CD4-positive, alpha-beta memory T cell (primary cell): ENCODE results near the gene NFIX. TPM values are rescaled to one million over a fixed set of nuclear protein-coding genes. Genes with fewer than 3 reads are reported as not detected.

Experiments
- CTCF ChIA-PET: fragments of 350-600 bp; sonication (Branson Sonifier 250); formaldehyde crosslinking; loops from one replicate; lab custom pipeline; 2021; ENCODE audit warnings: inconsistent platforms; ENCODE audit not compliant: partially characterized antibody; lab: Charles Lee
- POLR2A ChIA-PET: fragments of 350-600 bp; sonication (Branson Sonifier 250); formaldehyde crosslinking; loops from one replicate; lab custom pipeline; 2021; ENCODE audit not compliant: partially characterized antibody; lab: Charles Lee
- DNase-seq, 5 donors: peaks; one replicate each; pipeline versions ENCODE4 v3.0.0 to v3.0.0-alpha.2; 2020 to 2022; ENCODE audit warnings: mixed read lengths in 1 of 5
- H3K27ac ChIP-seq: one replicate; pipeline ENCODE4 v1.7.0; 2013; ENCODE audit warnings: low read depth, low read length
- H3K27me3 ChIP-seq: 2 replicates; pipeline ENCODE4 v1.7.0; 2013; ENCODE audit warnings: mild to moderate bottlenecking, low read length, moderate library complexity; ENCODE audit not compliant: insufficient read depth
- H3K36me3 ChIP-seq: 2 replicates; pipeline ENCODE4 v1.7.0; 2013; ENCODE audit warnings: mild to moderate bottlenecking, low read length, moderate library complexity; ENCODE audit not compliant: insufficient read depth
- H3K4me1 ChIP-seq: 2 replicates; pipeline ENCODE4 v1.7.0; 2013; ENCODE audit warnings: mild to moderate bottlenecking, low read length, moderate library complexity; ENCODE audit not compliant: insufficient read depth
- H3K4me3 ChIP-seq, 2 donors: one replicate each; pipeline ENCODE4 v1.7.0; 2013; ENCODE audit warnings: low read length in 2 of 2, mild to moderate bottlenecking in 1 of 2
- H3K9me3 ChIP-seq, 2 donors: one replicate each; pipeline ENCODE4 v1.7.0; 2013; ENCODE audit warnings: low read length in 2 of 2, control low read depth in 1 of 2; ENCODE audit not compliant: control insufficient read depth in 1 of 2
- H3K27ac Mint-ChIP-seq, 7 donors: one replicate each; pipeline ENCODE4 v1.8.0; 2020 to 2021; ENCODE audit warnings: mixed read lengths in 7 of 7, mild to moderate bottlenecking in 6 of 7, inconsistent platforms in 3 of 7, moderate library complexity in 3 of 7
- H3K27me3 Mint-ChIP-seq, 2 donors: one replicate each; pipeline ENCODE4 v1.8.0; 2020 to 2021; ENCODE audit warnings: mixed read lengths in 2 of 2
- H3K36me3 Mint-ChIP-seq, 2 donors: one replicate each; pipeline ENCODE4 v1.8.0; 2020 to 2021; ENCODE audit warnings: mixed read lengths in 2 of 2, inconsistent platforms in 1 of 2, mild to moderate bottlenecking in 1 of 2
- H3K4me1 Mint-ChIP-seq, 4 donors: one replicate each; pipeline ENCODE4 v1.8.0; 2020 to 2021; ENCODE audit warnings: mixed read lengths in 4 of 4, mild to moderate bottlenecking in 1 of 4
- H3K4me3 Mint-ChIP-seq, 8 donors: one replicate each; pipeline ENCODE4 v1.8.0; 2020 to 2021; ENCODE audit warnings: mixed read lengths in 8 of 8, mild to moderate bottlenecking in 7 of 8, moderate library complexity in 6 of 8, inconsistent platforms in 3 of 8
- H3K9me3 Mint-ChIP-seq, 8 donors: one replicate each; pipeline ENCODE4 v1.8.0; 2020 to 2021; ENCODE audit warnings: mixed read lengths in 8 of 8, mild to moderate bottlenecking in 5 of 8, inconsistent platforms in 3 of 8, moderate library complexity in 1 of 8
- intact Hi-C: fragments of 100-400 bp; cut with micrococcal nuclease; formaldehyde crosslinking; loops from one replicate; pipeline ENCODE4 v1.15.1; 2023
- polyA plus RNA-seq, 2 donors: library from polyadenylated mRNA; unstranded; fragments of 300-500 nt; fragmentation: Illumina TruSeq; gene quantifications; one replicate each; pipeline ENCODE4 v1.2.3, GENCODE V29; 2021
- total RNA-seq, 2 experiments: library from RNA; stranded (reverse); gene quantifications; one replicate each; pipeline ENCODE4 v1.2.3, GENCODE V29; 2021

NFIX gene
- total and polyA plus RNA-seq, 4 experiments from 2014 or later = 0.09 to 5.4 (median 4.0) TPM; not detected in 1

GRCh38 chr19:13091400-13092157 lies 96.3 kb downstream of the NFIX start:
- H3K4me3 Mint-ChIP-seq = no peak overlapping the region
- ChIA-PET POLR2A (no interaction called here), CTCF (interaction anchor here (0.6 to 8.2 kb wide), 6 partner anchors 12 to 113 kb away, joined by 3 to 129 read pairs (median 4); no protein-coding TSS in a partner anchor)
- Histone ChIP-seq H3K9me3 (no peaks in the 10 kb centered on the region), H3K36me3 (no peaks in the 10 kb centered on the region), H3K4me1 (peaks cover 29% of the 10 kb centered on the region), H3K27me3 (peaks cover 6% of the 10 kb centered on the region), H3K4me3 (no peak overlapping the region), H3K27ac (no peak overlapping the region)
- DNase-seq = peak in 1 of 5 donors; percentile 32
- H3K27ac Mint-ChIP-seq = no peak overlapping the region
- H3K4me1 Mint-ChIP-seq = peaks cover 5 to 22% (median 11%) of the 10 kb centered on the region in 4 donors
- H3K27me3 Mint-ChIP-seq = peaks cover 2 to 3% of the 10 kb centered on the region in 2 donors
- intact Hi-C loops = loop anchor here (5.0 kb wide), 1 partner anchor 59 kb away; no protein-coding TSS in a partner anchor
- H3K9me3 Mint-ChIP-seq = no peaks in the 10 kb centered on the region
- no peaks in the 10 kb centered on the region for H3K36me3 Mint-ChIP-seq

GRCh38 chr19:13092158-13092543 lies 96.9 kb downstream of the NFIX start:
- intact Hi-C loops = loop anchor here (5.0 kb wide), 1 partner anchor 60 kb away; no protein-coding TSS in a partner anchor
- H3K27me3 ChIP-seq = peaks cover 12% of the 10 kb centered on the region
- Mint-ChIP-seq H3K4me1 (peaks cover 7 to 26% (median 14%) of the 10 kb centered on the region in 4 donors), H3K4me3 (no peak overlapping the region), H3K36me3 (no peaks in the 10 kb centered on the region), H3K27me3 (peaks cover 5% of the 10 kb centered on the region in 2 donors), H3K9me3 (no peaks in the 10 kb centered on the region), H3K27ac (no peak overlapping the region)
- CTCF ChIA-PET = interaction anchor here (1.3 to 8.2 kb wide), 3 partner anchors 12 to 113 kb away, joined by 4 to 129 read pairs (median 51); no protein-coding TSS in a partner anchor
- no peak for DNase-seq
- H3K36me3 ChIP-seq = no peaks in the 10 kb centered on the region
- H3K9me3 ChIP-seq = no peaks in the 10 kb centered on the region
- POLR2A ChIA-PET = no interaction called here
- H3K4me3 ChIP-seq = no peak overlapping the region
- H3K27ac ChIP-seq = no peak overlapping the region
- H3K4me1 ChIP-seq = peaks cover 34% of the 10 kb centered on the region

- DNase-seq = peak in 1 of 5 donors; percentile 21
- no peak overlapping the region for H3K4me3 ChIP-seq
- H3K9me3 ChIP-seq = no peaks in the 10 kb centered on the region
- peaks cover 8 to 29% (median 15%) of the 10 kb centered on the region in 4 donors for H3K4me1 Mint-ChIP-seq
- no peaks in the 10 kb centered on the region for H3K36me3 ChIP-seq
- intact Hi-C loops = loop anchor here (1.0 to 5.0 kb wide), 3 partner anchors 31 to 114 kb away; no protein-coding TSS in a partner anchor
- H3K4me1 ChIP-seq = peaks cover 38% of the 10 kb centered on the region
- peaks cover 5 to 6% of the 10 kb centered on the region in 2 donors for H3K27me3 Mint-ChIP-seq
- POLR2A ChIA-PET = interaction anchor here (1.2 to 5.0 kb wide), 2 partner anchors 12 to 115 kb away, joined by 4 to 42 read pairs; no protein-coding TSS in a partner anchor
- H3K9me3 Mint-ChIP-seq = no peaks in the 10 kb centered on the region
- peaks cover 15% of the 10 kb centered on the region for H3K27me3 ChIP-seq
- H3K27ac ChIP-seq = no peak overlapping the region
- H3K36me3 Mint-ChIP-seq = no peaks in the 10 kb centered on the region
- H3K4me3 Mint-ChIP-seq = no peak overlapping the region
- peak overlapping the region in 1 of 7 donors; percentile 68 for H3K27ac Mint-ChIP-seq
- CTCF ChIA-PET = interaction anchor here (1.0 to 8.2 kb wide), 5 partner anchors 12 to 170 kb away, joined by 3 to 129 read pairs (median 40); no protein-coding TSS in a partner anchor
Measured at GRCh38 chr19:13092606-13093235, 97.4 kb downstream of the NFIX start.

GRCh38 chr19:13093407-13094105 lies 98.3 kb downstream of the NFIX start:
- Histone ChIP-seq H3K9me3 (no peaks in the 10 kb centered on the region), H3K4me3 (no peak overlapping the region), H3K36me3 (no peaks in the 10 kb centered on the region), H3K4me1 (peaks cover 38% of the 10 kb centered on the region), H3K27me3 (peaks cover 15% of the 10 kb centered on the region), H3K27ac (no peak overlapping the region)
- peak overlapping the region in 4 of 7 donors; percentile 24 to 68 (median 36) for H3K27ac Mint-ChIP-seq
- H3K36me3 Mint-ChIP-seq = no peaks in the 10 kb centered on the region
- peaks cover 5 to 9% of the 10 kb centered on the region in 2 donors for H3K27me3 Mint-ChIP-seq
- peak overlapping the region in 2 of 8 donors; percentile 33 to 64 for H3K4me3 Mint-ChIP-seq
- H3K4me1 Mint-ChIP-seq = peaks cover 11 to 37% (median 18%) of the 10 kb centered on the region in 4 donors
- ChIA-PET POLR2A (interaction anchor here (0.8 to 5.0 kb wide), 10 partner anchors 9 to 208 kb away, joined by 3 to 42 read pairs (median 4); partner anchors contain the start of genes CALR, LYL1 and NACC1), CTCF (interaction anchor here (0.8 to 8.2 kb wide), 13 partner anchors 9 to 169 kb away, joined by 3 to 129 read pairs (median 4); no protein-coding TSS in a partner anchor)
- DNase-seq = peak; percentile 76 to 82 (median 78)
- H3K9me3 Mint-ChIP-seq = no peaks in the 10 kb centered on the region
- intact Hi-C loops = loop anchor here (1.0 to 5.0 kb wide), 5 partner anchors 32 to 169 kb away; no protein-coding TSS in a partner anchor

- no peaks in the 10 kb centered on the region for H3K36me3 ChIP-seq
- Mint-ChIP-seq H3K4me3 (peak overlapping the region in 4 of 8 donors; percentile 17 to 64 (median 37)), H3K27ac (peak overlapping the region in 3 of 7 donors; percentile 25 to 68 (median 29)), H3K4me1 (peaks cover 13 to 42% (median 21%) of the 10 kb centered on the region in 4 donors), H3K27me3 (peaks cover 5 to 10% of the 10 kb centered on the region in 2 donors), H3K36me3 (no peaks in the 10 kb centered on the region), H3K9me3 (peaks cover 0 to 1% (median 0%) of the 10 kb centered on the region in 8 donors)
- peak in 2 of 5 donors; percentile 0 to 34 for DNase-seq
- intact Hi-C loops = loop anchor here (1.0 to 5.0 kb wide), 3 partner anchors 62 to 168 kb away; no protein-coding TSS in a partner anchor
- ChIA-PET POLR2A (interaction anchor here (0.8 to 5.0 kb wide), 10 partner anchors 9 to 209 kb away, joined by 3 to 42 read pairs (median 4); partner anchors contain the start of genes CALR, LYL1 and NACC1), CTCF (interaction anchor here (0.8 to 8.2 kb wide), 12 partner anchors 10 to 129 kb away, joined by 3 to 129 read pairs (median 5); no protein-coding TSS in a partner anchor)
- H3K27me3 ChIP-seq = peaks cover 15% of the 10 kb centered on the region
- H3K4me1 ChIP-seq = peaks cover 43% of the 10 kb centered on the region
- H3K9me3 ChIP-seq = no peaks in the 10 kb centered on the region
- no peak overlapping the region for H3K27ac ChIP-seq
- H3K4me3 ChIP-seq = no peak overlapping the region
Measured at GRCh38 chr19:13094106-13094504, 98.8 kb downstream of the NFIX start.

- H3K9me3 ChIP-seq = no peaks in the 10 kb centered on the region
- no peak overlapping the region for H3K4me3 ChIP-seq
- peaks cover 16 to 50% (median 25%) of the 10 kb centered on the region in 4 donors for H3K4me1 Mint-ChIP-seq
- H3K4me1 ChIP-seq = peaks cover 49% of the 10 kb centered on the region
- H3K27ac ChIP-seq = no peak overlapping the region
- H3K27ac Mint-ChIP-seq = peak overlapping the region in 4 of 7 donors; percentile 42 to 93 (median 64)
- peak in 2 of 5 donors; percentile 16 to 44 for DNase-seq
- intact Hi-C loops = loop anchor here (1.0 to 5.0 kb wide), 4 partner anchors 63 to 208 kb away; partner anchors contain the start of gene KLF1
- H3K27me3 ChIP-seq = peaks cover 15% of the 10 kb centered on the region
- H3K27me3 Mint-ChIP-seq = peaks cover 5 to 10% of the 10 kb centered on the region in 2 donors
- no peaks in the 10 kb centered on the region for H3K36me3 ChIP-seq
- ChIA-PET POLR2A (interaction anchor here (0.6 to 5.0 kb wide), 9 partner anchors 10 to 204 kb away, joined by 3 to 42 read pairs (median 4); partner anchors contain the start of genes CALR, GCDH and NACC1), CTCF (interaction anchor here (0.6 to 8.2 kb wide), 10 partner anchors 10 to 318 kb away, joined by 3 to 129 read pairs (median 6); partner anchors contain the start of gene NACC1)
- H3K4me3 Mint-ChIP-seq = peak overlapping the region in 7 of 8 donors; percentile 10 to 73 (median 29)
- peaks cover 0 to 2% (median 0%) of the 10 kb centered on the region in 8 donors for H3K9me3 Mint-ChIP-seq
- H3K36me3 Mint-ChIP-seq = no peaks in the 10 kb centered on the region
Measured at GRCh38 chr19:13094771-13095392, 99.6 kb downstream of the NFIX start.
